Heart right ventricle (tissue), 16 donors: Measurements from ENCODE around the gene OCA2. TPM values are rescaled to one million over a fixed set of nuclear protein-coding genes. Genes with fewer than 3 reads are reported as not detected.
"Not testable (repeated sequence)": the region's sequence is repeated elsewhere in the genome, so short reads cannot be mapped to it uniquely, and the experiment has no call there.

ENCODE experiments used
- ATAC-seq, 8 donors: fragments of 200-7000 bp; cut with Tn5 transposase; one replicate each; pipeline ENCODE4 v1.9.1; 2020; ENCODE audit warnings: mild to moderate bottlenecking in 8 of 8, moderate library complexity in 8 of 8, moderate number of reproducible peaks in 1 of 8
- DNase-seq, 2 donors: peaks; one replicate each; pipeline ENCODE4 v3.0.0-alpha.2; 2020
- H3K27ac ChIP-seq, 10 donors: fragments of 200-600 bp; sonication (generic) in 2 of 10; one replicate each; pipeline versions ENCODE4 v1.5.0 to v1.8.0; 2020 to 2022; ENCODE audit warnings: mild to moderate bottlenecking in 3 of 10
- H3K27me3 ChIP-seq, 7 donors: fragments of 200-600 bp; one replicate each; pipeline ENCODE4 v1.8.0; 2021 to 2022; ENCODE audit warnings: mild to moderate bottlenecking in 2 of 7
- H3K36me3 ChIP-seq, 9 donors: fragments of 200-600 bp; sonication (generic) in 1 of 9; one replicate each; pipeline versions ENCODE4 v1.5.0 to v1.8.0; 2020 to 2022; ENCODE audit warnings: mild to moderate bottlenecking in 2 of 9
- H3K4me1 ChIP-seq, 9 donors: fragments of 200-600 bp; sonication (generic) in 1 of 9; one replicate each; pipeline versions ENCODE4 v1.5.0 to v1.8.0; 2020 to 2022; ENCODE audit warnings: mild to moderate bottlenecking in 4 of 9
- H3K4me3 ChIP-seq, 10 donors: fragments of 200-600 bp; sonication (generic) in 2 of 10; one replicate each; pipeline versions ENCODE4 v1.5.0 to v1.8.0; 2020 to 2022; ENCODE audit warnings: mild to moderate bottlenecking in 7 of 10, moderate library complexity in 2 of 10
- H3K9me3 ChIP-seq, 11 donors: fragments of 200-600 bp in 10 of 11; sonication (generic) in 2 of 11; one replicate each; pipeline versions ENCODE4 v1.5.0 to v1.8.0; 2013 to 2022; ENCODE audit warnings: mild to moderate bottlenecking in 2 of 11, control low read depth in 1 of 11, moderate library complexity in 1 of 11
- CTCF ChIP-seq, 9 donors: fragments of 200-600 bp; sonication (generic) in 2 of 9; IDR thresholded peaks; one replicate each; pipeline versions ENCODE4 v1.5.0 to v1.8.0; 2021 to 2022; ENCODE audit warnings: antibody characterized with exemption in 9 of 9, mild to moderate bottlenecking in 5 of 9, moderate library complexity in 1 of 9
- WGBS, 2 donors: extraction: QIAGEN DNeasy Blood & Tissue Kit; methylation state at CpG; one replicate each; pipeline ENCODE4 v1.1.7; 2013; ENCODE audit warnings: inconsistent platforms in 1 of 2; 5-methylcytosine and 5-hydroxymethylcytosine counted together
- intact Hi-C, 10 donors: fragments of 100-400 bp; cut with DNase I; formaldehyde crosslinking; loops; one replicate each; pipeline versions ENCODE4 v1.11.1 to v1.14.2; 2022
- polyA plus RNA-seq, 2 donors: library from polyadenylated mRNA; stranded (reverse); fragments of 200-250 nt; gene quantifications; one replicate each; pipeline ENCODE4 v1.2.3, GENCODE V29; 2013
- total RNA-seq, 10 donors: library from RNA; stranded (reverse); fragmentation: NEBNext Ultra II Directional in 3 of 10; extraction: Animal tissue kit (Norgen Biotek cat#: 25700) in 3 of 10; gene quantifications; one replicate each; pipeline versions ENCODE4 v1.2.1 to v1.2.4, GENCODE V29; 2021 to 2023
- donor health status: Arrhythmogenic right ventricular cardiomyopathy.
- donor health status: ischemic (EF 13 %, LVEDD 7.1; RV severe dilation, severe dysfunction).
- donor health status: healthy with polysubstance abuse.
- donor health status: DM: no; HTN: yes; CAD: no.
- donor health status: DM: no; HTN: no; CAD: no.
- donor health status: ischemic (EF 25% LVEDD 6.9; RV normal size, moderate dysfunction).
- donor health status: ischemic (EF 25% LVEDD 5.7; RV mildly dilated, moderate dysfunction).
- donor health status: healthy.
- donor health status: DM: yes; HTN: yes; CAD: no.
- donor health status: Ischemic cardiomyopathy.
- donor health status: ischemic (EF 35%, LVEDD 5.7; RV mildly dilated, moderate dysfunction).
- donor health status: nonischemic (EF 11% LVEDD 7.7; RV severe dilation, severe dysfunction).
- donor health status: DM: yes; HTN: yes; CAD: no.
- donor health status: PGD.
- donor health status: ischemic (EF 29% LVEDD 5.4; RV normal size, mild dysfunction).
- donor health status: nonischemic (EF 23%, LVEDD 6.1; RV moderate dilation, normal function).

The OCA2 gene
- total and polyA plus RNA-seq, 12 donors: 0.04 to 0.32 (median 0.17) TPM; not detected in 6

GRCh38 chr15:27958911-27959578 is 140.1 kb downstream of the OCA2 start:
- H3K36me3 ChIP-seq: no peaks in the 10 kb centered on the region
- H3K27ac ChIP-seq: no peak overlapping the region
- no peak for TF ChIP-seq CTCF (IDR thresholded peaks at IDR 0.05)
- intact Hi-C loops: no loop called here
- peaks cover 0 to 14% (median 0%) of the 10 kb centered on the region in 7 donors for H3K27me3 ChIP-seq
- DNase-seq (no peak), ATAC-seq (no peak)
- 70 to 72% methylated on average over 10 of the region's 10 CpGs for WGBS, 2 donors
- H3K4me1 ChIP-seq: no peaks in the 10 kb centered on the region
- no peaks in the 10 kb centered on the region for H3K9me3 ChIP-seq
- no peak overlapping the region for H3K4me3 ChIP-seq

GRCh38 chr15:27956285-27956684 is 142.8 kb downstream of the OCA2 start:
- no peak for DNase-seq
- Histone ChIP-seq H3K36me3 (no peaks in the 10 kb centered on the region), H3K9me3 (no peaks in the 10 kb centered on the region), H3K4me1 (no peaks in the 10 kb centered on the region), H3K27ac (no peak overlapping the region), H3K4me3 (no peak overlapping the region), H3K27me3 (peaks cover 0 to 14% (median 0%) of the 10 kb centered on the region in 7 donors)
- intact Hi-C loops: no loop called here
- TF ChIP-seq CTCF (IDR thresholded peaks at IDR 0.05): no peak
- no peak for ATAC-seq
- 65 to 70% methylated on average over 8 of the region's 8 CpGs for WGBS, 2 donors

GRCh38 chr15:27955087-27955486 is 144.0 kb downstream of the OCA2 start:
- intact Hi-C loops: no loop called here
- ATAC-seq (no peak), DNase-seq (no peak)
- H3K27ac ChIP-seq: no peak overlapping the region
- no peak overlapping the region for H3K4me3 ChIP-seq
- H3K27me3 ChIP-seq: peaks cover 0 to 14% (median 0%) of the 10 kb centered on the region in 7 donors
- no peak for TF ChIP-seq CTCF (IDR thresholded peaks at IDR 0.05)
- H3K36me3 ChIP-seq: no peaks in the 10 kb centered on the region
- 94 to 97% methylated on average over 10 of the region's 10 CpGs for WGBS, 2 donors
- H3K9me3 ChIP-seq: no peaks in the 10 kb centered on the region
- H3K4me1 ChIP-seq: no peaks in the 10 kb centered on the region

- H3K9me3 ChIP-seq, ATAC-seq, H3K36me3 ChIP-seq, DNase-seq, H3K4me3 ChIP-seq, H3K27ac ChIP-seq, intact Hi-C loops, H3K4me1 ChIP-seq: not testable (repeated sequence)
- peaks cover 0 to 14% (median 0%) of the 10 kb centered on the region in 7 donors for H3K27me3 ChIP-seq
- 91 to 92% methylated on average over 6 of the region's 6 CpGs for WGBS, 2 donors
These were observed 146.5 kb downstream of the OCA2 start for GRCh38 chr15:27952593-27952992.

- H3K27me3 ChIP-seq: peaks cover 0 to 5% (median 0%) of the 10 kb centered on the region in 7 donors
- WGBS, 2 donors: 83% methylated on average over 13 of the region's 13 CpGs
- intact Hi-C loops: no loop called here
- H3K4me3 ChIP-seq: no peak overlapping the region
- no peaks in the 10 kb centered on the region for H3K36me3 ChIP-seq
- no peaks in the 10 kb centered on the region for H3K4me1 ChIP-seq
- H3K9me3 ChIP-seq: no peaks in the 10 kb centered on the region
- ATAC-seq (no peak), DNase-seq (no peak)
- TF ChIP-seq CTCF (IDR thresholded peaks at IDR 0.05): no peak
- no peak overlapping the region for H3K27ac ChIP-seq
These were observed 147.8 kb downstream of the OCA2 start for GRCh38 chr15:27951191-27951890.
